ENCODE results near the gene HRAS.

HRAS gene

DNA sequence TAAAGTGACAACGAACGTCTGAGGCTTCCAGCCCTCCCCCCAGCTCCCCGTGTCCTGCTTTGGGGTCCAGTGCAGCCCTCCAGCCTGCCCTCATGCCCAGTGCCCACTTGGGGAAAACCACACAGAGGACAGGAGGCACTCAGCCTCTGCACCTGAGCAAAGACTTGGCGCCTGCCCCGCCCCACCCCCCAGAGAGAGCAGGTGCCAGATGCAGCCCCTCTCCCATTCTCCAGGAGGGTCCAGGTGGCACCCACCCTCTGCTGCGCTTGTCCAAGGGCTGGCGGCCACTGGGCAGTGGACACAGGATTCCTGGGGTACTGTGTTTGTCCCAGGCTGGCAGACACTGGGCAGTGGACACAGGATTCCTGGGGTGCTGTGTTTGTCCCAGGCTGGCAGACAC is 44.0 kb downstream of the HRAS start:
- no peak for DNase-seq

- no peak for DNase-seq
Observed at GRCh38 chr11:490930-491260, 44.5 kb downstream of the HRAS start.

DNA sequence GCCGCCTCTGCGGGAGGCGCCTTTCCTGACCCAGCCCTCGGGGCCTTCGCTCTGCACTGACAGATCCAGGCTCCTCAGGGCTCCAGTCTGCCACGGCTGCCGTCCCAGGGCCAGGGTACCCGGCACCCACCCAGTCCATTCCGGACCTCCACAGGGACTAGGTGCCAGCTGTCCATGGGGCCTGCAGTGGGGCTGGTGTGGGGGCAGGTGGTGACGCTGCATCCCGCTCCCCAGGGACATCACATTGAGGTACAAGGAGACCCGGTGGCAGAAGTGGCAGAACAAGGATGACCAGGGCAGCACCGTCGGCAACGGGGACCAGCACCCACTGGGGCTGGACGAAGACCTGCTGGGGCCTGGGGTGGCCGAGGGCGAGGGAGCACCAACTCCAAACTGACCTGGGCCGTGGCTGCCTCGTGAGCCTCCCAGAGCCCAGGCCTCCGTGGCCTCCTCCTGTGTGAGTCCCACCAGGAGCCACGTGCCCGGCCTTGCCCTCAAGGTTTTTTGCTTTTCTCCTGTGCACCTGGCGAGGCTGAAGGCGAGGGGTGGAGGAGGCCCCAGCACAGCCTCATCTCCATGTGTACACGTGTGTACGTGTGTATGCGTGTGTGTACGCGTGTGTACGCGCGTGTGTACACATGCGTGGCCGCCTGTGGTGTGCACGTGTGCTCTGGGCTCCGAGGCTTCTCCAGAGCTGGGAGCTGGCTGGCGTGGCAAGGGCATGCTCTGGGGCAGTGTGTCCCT is 45.0 kb downstream of the HRAS start:
- no peak for DNase-seq

- no peak for DNase-seq
Observed at GRCh38 chr11:489610-490185, 45.7 kb downstream of the HRAS start.

DNA sequence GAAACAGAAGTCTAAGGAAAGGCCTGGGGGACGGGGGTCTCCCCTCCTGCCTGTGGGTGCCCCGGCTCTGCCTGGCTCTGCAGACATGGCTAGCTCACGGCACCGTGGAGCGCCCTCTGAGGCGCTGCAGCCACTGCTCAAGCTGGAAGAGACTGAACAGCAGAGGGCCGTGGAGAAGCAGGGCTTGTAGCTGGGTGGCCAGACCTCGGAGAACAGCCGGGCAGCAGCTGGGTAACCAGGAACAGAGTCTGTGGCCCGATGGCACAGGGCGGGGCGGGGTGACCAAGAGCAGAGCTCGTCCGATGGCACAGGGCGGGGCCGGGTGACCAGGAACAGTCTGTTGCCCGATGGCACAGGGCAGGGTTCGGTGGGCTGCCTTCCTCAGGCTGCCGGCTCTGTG is 46.4 kb downstream of the HRAS start:
- no peak for DNase-seq

DNA sequence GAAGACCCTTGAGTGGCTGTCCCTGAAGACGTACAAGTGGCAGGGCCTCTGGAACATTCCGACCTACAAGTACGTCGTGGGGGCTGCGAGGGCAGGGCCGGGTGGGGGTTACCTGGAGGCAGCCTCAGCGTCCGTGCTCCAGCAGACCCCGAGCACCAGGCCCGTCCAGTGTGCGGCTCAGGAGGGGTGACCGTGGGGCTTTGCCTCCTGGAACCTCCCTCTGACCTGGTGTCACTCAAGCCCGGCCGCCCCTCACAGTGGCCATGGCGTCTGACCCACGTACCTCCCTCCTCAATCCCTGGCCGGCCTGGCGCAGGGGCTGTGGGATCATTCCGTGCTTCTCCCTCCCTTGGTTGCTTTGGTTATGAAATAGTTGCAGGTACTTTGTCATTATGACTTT is 46.8 kb downstream of the HRAS start:
- DNase-seq = no peak

- DNase-seq = no peak
Observed at GRCh38 chr11:488062-488461, 47.3 kb downstream of the HRAS start.

GRCh38 chr11:487571-488021 is 47.8 kb downstream of the HRAS start:
- no peak for DNase-seq

GRCh38 chr11:486189-486588 is 49.2 kb downstream of the HRAS start:
- DNase-seq = no peak

DNA sequence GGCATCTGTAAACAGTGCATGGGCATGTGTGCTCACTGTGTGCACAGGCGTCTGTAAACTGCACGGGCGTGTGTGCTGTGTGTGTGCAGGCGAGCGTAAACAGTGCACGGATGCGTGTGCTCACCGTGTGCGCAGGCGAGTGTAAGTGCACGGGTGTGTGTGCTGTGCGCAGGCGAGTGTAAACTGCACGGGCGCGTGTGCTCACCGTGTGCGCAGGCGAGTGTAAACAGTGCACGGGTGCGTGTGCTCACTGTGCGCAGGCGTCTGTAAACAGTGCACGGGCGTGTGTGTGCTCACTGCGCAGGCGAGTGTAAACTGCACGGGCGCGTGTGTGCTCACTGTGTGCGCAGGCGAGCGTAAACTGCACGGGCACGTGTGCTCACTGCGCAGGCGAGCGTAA is 50.8 kb downstream of the HRAS start:
- no peak for DNase-seq

Data from NCI-H2081 (cell line).